Smooth muscle cell (in vitro differentiated cells): Measurements from ENCODE around the gene LYVE1. TPM values are rescaled to one million over a fixed set of nuclear protein-coding genes. Genes with fewer than 3 reads are reported as not detected.

Source experiments
- DNase-seq: peaks from one replicate; lab custom pipeline; 2025; ENCODE audit not compliant: unreplicated experiment; lab: John Stamatoyannopoulos, UW
- H2AFZ ChIP-seq: fragments of 200-600 bp; sonication (generic); 2 replicates; pipeline ENCODE4 v1.6.0; 2016; ENCODE audit warnings: antibody characterized with exemption, low read depth, mild to moderate bottlenecking
- H3F3A ChIP-seq: fragments of 200-600 bp; sonication (generic); 2 replicates; pipeline ENCODE4 v1.6.0; 2017; ENCODE audit warnings: antibody characterized with exemption, low read depth
- H3K27ac ChIP-seq: fragments of 200-600 bp; sonication (generic); 2 replicates; pipeline ENCODE4 v1.5.1; 2016; ENCODE audit warnings: low read depth, mild to moderate bottlenecking
- H3K27me3 ChIP-seq: fragments of 200-600 bp; sonication (generic); 2 replicates; pipeline ENCODE4 v1.6.1; 2016; ENCODE audit warnings: low read depth, mild to moderate bottlenecking
- H3K36me3 ChIP-seq: fragments of 200-600 bp; sonication (generic); 2 replicates; pipeline ENCODE4 v1.5.1; 2016; ENCODE audit warnings: low read depth
- H3K4me1 ChIP-seq: fragments of 200-600 bp; sonication (generic); 2 replicates; pipeline ENCODE4 v1.5.1; 2016; ENCODE audit warnings: low read depth
- H3K4me2 ChIP-seq: fragments of 200-600 bp; sonication (generic); 2 replicates; pipeline ENCODE4 v1.6.0; 2016; ENCODE audit warnings: mild to moderate bottlenecking
- H3K4me3 ChIP-seq: fragments of 200-600 bp; sonication (generic); 2 replicates; pipeline ENCODE4 v1.5.1; 2016; ENCODE audit warnings: mild to moderate bottlenecking
- H3K79me2 ChIP-seq: fragments of 200-600 bp; sonication (generic); 2 replicates; pipeline ENCODE4 v1.6.0; 2016; ENCODE audit warnings: low read depth, mild to moderate bottlenecking
- H3K9ac ChIP-seq: fragments of 200-600 bp; sonication (generic); 2 replicates; pipeline ENCODE4 v1.6.0; 2016; ENCODE audit warnings: low read depth
- H3K9me3 ChIP-seq: fragments of 200-600 bp; sonication (generic); replicated peaks from 2 replicates; pipeline ENCODE4 v1.5.1; 2016; ENCODE audit warnings: low read depth
- H4K20me1 ChIP-seq: fragments of 200-600 bp; sonication (generic); 2 replicates; pipeline ENCODE4 v1.6.0; 2016; ENCODE audit warnings: low read depth
- WGBS: methylation state at CpG from one replicate; pipeline ENCODE4 v1.1.7; 2016; ENCODE audit warnings: low lambda C conversion rate; 5-methylcytosine and 5-hydroxymethylcytosine counted together
- polyA plus RNA-seq: library from polyadenylated mRNA; unstranded; fragments of >200 nt; fragmentation: Nextera tagmentation; extraction: Ambion mirVana; gene quantifications from 2 replicates; pipeline ENCODE4 v1.2.1, GENCODE V29; 2016
- total RNA-seq: library from RNA; depleted of rRNA; stranded (reverse); fragments of >200 nt; gene quantifications from 2 replicates; pipeline ENCODE4 v1.2.3, GENCODE V29; 2014
- TF ChIP-seq, protein P1 (sequence below): fragments of 200-600 bp; sonication (generic); IDR thresholded peaks from 2 replicates; pipeline ENCODE4 v1.5.1; 2017; ENCODE audit warnings: borderline replicate concordance, mild to moderate bottlenecking, antibody characterized with exemption; ENCODE audit not compliant: insufficient read depth, poor library complexity, severe bottlenecking

The LYVE1 gene
- total and polyA plus RNA-seq, 2 experiments from 2014 or later = not detected

DNA sequence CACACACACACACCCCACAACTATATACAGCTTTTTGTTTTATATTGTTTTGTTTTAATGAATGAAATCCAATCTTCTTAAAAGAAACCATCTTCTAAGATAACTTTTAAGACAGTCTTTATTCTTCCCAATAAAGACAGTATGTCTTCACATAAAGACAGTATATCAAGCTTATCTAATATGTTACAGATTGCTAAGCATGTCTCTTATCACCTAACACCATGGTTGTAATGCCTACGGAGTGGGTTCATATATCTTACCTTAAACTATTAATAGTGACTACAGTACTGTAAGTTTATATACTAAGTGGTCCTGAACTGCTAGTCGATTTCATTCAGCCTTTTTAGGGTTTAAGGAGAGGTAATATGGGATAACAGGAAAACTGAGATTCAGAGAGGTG, 35.9 kb downstream of the LYVE1 start:
- Histone ChIP-seq H3K9ac (no peak overlapping the region), H4K20me1 (peaks cover 8% of the 10 kb centered on the region), H3K79me2 (peaks cover 5% of the 10 kb centered on the region), H3K4me1 (no peaks in the 10 kb centered on the region), H3K9me3 (no peaks in the 10 kb centered on the region), H3K4me2 (no peak overlapping the region), H3K36me3 (peaks cover 13% of the 10 kb centered on the region), H3K27ac (no peak overlapping the region), H2AFZ (no peak overlapping the region), H3K4me3 (no peak overlapping the region), H3F3A (no peaks in the 10 kb centered on the region), H3K27me3 (no peaks in the 10 kb centered on the region)
- no peak for DNase-seq
- 95% methylated on average over 2 of the region's 2 CpGs for WGBS
- TF ChIP-seq, protein P1, sequence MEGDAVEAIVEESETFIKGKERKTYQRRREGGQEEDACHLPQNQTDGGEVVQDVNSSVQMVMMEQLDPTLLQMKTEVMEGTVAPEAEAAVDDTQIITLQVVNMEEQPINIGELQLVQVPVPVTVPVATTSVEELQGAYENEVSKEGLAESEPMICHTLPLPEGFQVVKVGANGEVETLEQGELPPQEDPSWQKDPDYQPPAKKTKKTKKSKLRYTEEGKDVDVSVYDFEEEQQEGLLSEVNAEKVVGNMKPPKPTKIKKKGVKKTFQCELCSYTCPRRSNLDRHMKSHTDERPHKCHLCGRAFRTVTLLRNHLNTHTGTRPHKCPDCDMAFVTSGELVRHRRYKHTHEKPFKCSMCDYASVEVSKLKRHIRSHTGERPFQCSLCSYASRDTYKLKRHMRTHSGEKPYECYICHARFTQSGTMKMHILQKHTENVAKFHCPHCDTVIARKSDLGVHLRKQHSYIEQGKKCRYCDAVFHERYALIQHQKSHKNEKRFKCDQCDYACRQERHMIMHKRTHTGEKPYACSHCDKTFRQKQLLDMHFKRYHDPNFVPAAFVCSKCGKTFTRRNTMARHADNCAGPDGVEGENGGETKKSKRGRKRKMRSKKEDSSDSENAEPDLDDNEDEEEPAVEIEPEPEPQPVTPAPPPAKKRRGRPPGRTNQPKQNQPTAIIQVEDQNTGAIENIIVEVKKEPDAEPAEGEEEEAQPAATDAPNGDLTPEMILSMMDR = no peak

DNA sequence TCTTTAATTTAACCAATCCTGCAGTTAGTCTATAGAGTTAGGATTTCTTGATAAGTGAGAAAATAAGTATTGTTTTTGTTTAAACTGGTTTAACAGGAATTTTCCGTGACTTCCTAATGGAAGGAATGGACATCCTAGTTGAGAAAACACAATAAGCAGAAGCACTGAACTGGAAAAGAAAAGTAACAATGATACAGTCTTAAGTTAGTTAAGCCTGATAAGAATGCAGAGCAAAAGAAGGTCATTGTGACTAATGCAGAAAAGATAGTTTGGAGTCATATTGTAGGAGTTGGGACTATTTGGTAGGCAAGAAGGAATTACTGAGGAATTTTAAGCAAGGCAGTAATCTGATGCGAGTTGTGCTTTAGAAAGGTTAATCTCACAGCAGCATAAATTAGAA, 39.2 kb downstream of the LYVE1 start:
- H3F3A ChIP-seq = no peaks in the 10 kb centered on the region
- H3K27me3 ChIP-seq = no peaks in the 10 kb centered on the region
- WGBS = 70% methylated on average over 2 of the region's 2 CpGs
- H3K36me3 ChIP-seq = peaks cover 20% of the 10 kb centered on the region
- no peak for DNase-seq
- no peak overlapping the region for H3K4me2 ChIP-seq
- H2AFZ ChIP-seq = no peak overlapping the region
- no peaks in the 10 kb centered on the region for H3K4me1 ChIP-seq
- H3K4me3 ChIP-seq = no peak overlapping the region
- no peaks in the 10 kb centered on the region for H4K20me1 ChIP-seq
- TF ChIP-seq, protein P1 = no peak
- H3K79me2 ChIP-seq = no peaks in the 10 kb centered on the region
- no peak overlapping the region for H3K27ac ChIP-seq
- H3K9me3 ChIP-seq = no peaks in the 10 kb centered on the region
- H3K9ac ChIP-seq = no peak overlapping the region

DNA sequence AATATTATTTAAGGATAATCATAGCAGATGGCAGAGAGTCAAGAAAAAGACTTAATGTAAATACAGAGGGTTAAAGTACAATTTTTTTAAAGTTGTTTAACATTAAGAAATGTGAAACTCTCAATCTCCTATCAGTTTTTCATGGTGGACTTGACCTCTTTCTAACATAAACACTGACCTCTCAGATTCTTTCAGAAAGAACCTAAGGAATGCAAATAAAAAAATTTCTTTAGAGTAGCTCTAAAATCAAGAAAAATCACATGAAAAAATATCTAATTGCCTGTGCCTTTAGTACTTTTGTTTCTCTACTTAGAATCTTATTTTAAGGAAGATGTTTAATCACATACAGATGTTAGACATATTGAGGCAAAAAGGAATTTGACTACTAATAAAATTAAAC, 40.3 kb downstream of the LYVE1 start:
- Histone ChIP-seq H4K20me1 (no peaks in the 10 kb centered on the region), H3K27me3 (no peaks in the 10 kb centered on the region), H3K4me3 (no peak overlapping the region), H2AFZ (no peak overlapping the region), H3K9me3 (no peaks in the 10 kb centered on the region), H3K4me2 (no peak overlapping the region), H3F3A (no peaks in the 10 kb centered on the region), H3K4me1 (no peaks in the 10 kb centered on the region), H3K27ac (peak overlapping the region; percentile 64), H3K9ac (no peak overlapping the region), H3K36me3 (peaks cover 20% of the 10 kb centered on the region), H3K79me2 (no peaks in the 10 kb centered on the region)
- TF ChIP-seq, protein P1 = no peak
- DNase-seq = no peak
